Subcutaneous adipose tissue (tissue), 4 donors: Measurements from ENCODE around the gene KCNMA1. TPM values are rescaled to one million over a fixed set of nuclear protein-coding genes. Genes with fewer than 3 reads are reported as not detected.

Experiments
- total RNA-seq, 4 donors: library from RNA; depleted of rRNA; stranded (reverse); fragments of >200 nt; gene quantifications; one replicate each; pipeline ENCODE4 v1.1.0, GENCODE V29; 2016
- TF ChIP-seq, protein P1 (sequence below): fragments of 450-650 bp; IDR thresholded peaks from one replicate; pipeline ENCODE4 v1.5.1; 2016; ENCODE audit warnings: low read depth, mild to moderate bottlenecking, control low read depth, antibody characterized with exemption, moderate library complexity

KCNMA1 gene
- total RNA-seq, 4 donors from 2014 or later, result 10.3 to 91.5 (median 23.8) TPM

DNA sequence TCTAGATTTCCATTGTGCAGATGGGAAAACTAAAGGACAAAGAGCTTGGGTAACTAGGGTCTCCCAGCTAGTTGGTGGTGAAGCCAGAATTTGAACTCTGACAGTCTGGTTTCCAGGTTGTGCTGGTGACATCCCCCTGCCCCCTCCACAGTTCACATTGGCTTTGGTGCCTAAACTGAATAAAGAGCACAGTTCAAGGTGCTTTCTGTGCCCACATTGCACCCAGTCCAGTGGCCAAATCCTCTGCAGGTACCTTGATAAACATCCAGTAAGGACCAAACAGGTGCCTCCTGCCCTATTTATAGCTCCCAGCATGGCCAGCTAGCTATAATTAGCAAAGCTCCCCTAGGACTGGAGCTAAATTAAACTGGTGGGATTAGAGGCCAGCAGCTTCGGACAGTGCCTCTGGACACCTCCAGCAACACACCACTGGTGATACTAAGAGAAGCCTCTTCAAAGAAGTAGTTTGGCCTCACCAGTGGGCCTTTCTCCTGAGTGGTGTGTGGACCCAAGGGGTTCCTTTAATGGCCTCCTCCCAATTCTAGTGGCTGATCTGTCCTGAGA lies 59.9 kb downstream of the KCNMA1 start:
- TF ChIP-seq, protein P1, sequence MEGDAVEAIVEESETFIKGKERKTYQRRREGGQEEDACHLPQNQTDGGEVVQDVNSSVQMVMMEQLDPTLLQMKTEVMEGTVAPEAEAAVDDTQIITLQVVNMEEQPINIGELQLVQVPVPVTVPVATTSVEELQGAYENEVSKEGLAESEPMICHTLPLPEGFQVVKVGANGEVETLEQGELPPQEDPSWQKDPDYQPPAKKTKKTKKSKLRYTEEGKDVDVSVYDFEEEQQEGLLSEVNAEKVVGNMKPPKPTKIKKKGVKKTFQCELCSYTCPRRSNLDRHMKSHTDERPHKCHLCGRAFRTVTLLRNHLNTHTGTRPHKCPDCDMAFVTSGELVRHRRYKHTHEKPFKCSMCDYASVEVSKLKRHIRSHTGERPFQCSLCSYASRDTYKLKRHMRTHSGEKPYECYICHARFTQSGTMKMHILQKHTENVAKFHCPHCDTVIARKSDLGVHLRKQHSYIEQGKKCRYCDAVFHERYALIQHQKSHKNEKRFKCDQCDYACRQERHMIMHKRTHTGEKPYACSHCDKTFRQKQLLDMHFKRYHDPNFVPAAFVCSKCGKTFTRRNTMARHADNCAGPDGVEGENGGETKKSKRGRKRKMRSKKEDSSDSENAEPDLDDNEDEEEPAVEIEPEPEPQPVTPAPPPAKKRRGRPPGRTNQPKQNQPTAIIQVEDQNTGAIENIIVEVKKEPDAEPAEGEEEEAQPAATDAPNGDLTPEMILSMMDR, result no peak

DNA sequence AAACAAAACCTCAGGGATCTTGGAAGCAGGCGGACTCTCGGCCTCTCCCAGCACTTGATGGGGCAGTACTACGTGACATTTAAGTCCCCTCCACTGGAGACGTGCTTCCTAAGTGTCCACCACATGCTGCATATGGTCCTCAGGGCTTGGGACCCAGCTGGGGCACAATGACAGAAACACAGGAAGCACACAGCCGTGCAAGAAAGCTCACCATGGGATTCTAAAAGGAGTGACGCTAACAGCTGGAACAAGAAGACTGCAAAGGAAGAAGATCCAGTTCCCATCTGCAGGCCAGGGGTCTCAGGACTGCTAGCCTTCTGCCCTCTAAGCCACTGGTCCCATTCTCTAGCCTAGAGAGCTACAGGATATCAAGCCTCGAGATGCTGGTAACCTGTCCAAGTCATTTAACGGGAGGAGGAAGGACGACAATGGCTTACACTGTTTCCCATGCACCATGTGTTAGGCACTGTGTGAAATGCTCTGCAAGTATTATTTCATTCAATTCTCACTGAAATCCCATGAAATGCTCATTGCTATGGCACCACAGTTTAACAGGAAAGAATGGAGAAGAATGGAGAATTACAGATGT lies 61.1 kb downstream of the KCNMA1 start:
- TF ChIP-seq, protein P1, result no peak

DNA sequence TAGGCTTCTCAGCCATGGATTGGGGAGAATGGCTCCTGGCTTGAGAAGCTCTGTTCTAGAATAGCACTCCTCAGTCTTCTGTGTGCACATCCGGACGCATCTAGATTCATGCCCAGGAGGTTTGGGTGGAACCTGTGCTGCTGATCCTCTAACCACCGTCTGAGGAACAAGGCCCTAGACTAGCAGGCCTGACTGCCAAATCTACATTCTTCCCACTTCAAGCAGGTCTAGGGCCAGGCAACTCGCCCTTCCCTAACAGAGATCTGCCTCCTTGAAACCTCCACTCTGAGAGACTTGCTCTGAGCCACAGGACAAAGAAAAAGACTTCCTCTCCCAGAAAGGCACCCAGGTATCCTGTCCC lies 61.6 kb downstream of the KCNMA1 start:
- TF ChIP-seq, protein P1, result no peak

DNA sequence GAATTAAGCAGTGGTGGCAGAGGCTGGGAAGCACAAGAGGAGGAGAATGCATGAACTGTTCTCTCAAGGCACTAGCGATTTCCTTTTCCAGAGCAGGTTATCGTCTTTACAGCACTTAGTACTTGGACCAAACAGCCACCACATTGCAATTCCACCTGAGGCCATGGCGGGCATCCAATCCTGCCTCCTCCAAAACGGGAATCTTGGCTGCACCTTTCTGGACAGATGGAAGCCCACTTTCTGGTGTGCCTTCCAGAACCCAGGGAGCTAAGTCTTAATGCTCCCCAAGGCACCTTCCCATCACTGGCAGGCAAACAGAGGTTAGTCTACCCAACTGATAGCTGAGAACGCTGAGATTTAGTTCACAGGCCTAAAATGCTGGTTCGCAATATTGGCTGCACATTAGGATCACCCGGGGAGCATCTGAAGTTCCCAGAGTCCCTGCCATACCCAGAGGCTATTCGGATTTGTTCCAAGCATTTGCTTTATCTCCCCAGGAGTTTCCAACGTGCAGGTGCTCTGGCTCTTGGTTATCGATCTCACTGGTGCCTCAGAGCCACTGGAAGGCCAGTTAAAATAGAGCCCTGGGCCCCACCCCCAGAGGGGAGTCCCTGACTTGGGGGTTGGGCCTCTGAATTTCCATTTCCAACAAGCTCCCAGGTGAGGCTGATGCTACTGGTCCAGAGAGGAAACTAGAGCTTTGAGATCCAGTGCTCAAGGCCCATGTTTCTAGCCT lies 62.2 kb downstream of the KCNMA1 start:
- TF ChIP-seq, protein P1, result no peak

DNA sequence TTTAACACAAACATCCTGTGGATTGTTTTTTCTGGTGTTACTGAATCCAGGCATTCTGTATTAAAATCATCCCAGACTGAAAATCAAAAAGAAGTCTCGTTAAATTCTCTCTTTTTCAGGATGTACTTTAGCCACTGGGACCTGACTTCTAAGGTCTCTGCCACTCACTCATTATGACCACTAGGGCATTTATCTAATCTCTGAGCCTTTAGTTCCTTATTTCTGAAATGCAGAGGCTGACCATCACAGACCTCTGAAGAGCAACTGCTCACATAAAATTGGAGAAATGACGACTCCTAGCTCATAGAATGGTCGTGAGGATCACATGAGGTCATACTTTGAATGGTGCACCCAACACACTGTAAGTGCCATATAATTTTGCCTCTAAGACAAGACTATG lies 63.2 kb downstream of the KCNMA1 start:
- TF ChIP-seq, protein P1, result no peak

DNA sequence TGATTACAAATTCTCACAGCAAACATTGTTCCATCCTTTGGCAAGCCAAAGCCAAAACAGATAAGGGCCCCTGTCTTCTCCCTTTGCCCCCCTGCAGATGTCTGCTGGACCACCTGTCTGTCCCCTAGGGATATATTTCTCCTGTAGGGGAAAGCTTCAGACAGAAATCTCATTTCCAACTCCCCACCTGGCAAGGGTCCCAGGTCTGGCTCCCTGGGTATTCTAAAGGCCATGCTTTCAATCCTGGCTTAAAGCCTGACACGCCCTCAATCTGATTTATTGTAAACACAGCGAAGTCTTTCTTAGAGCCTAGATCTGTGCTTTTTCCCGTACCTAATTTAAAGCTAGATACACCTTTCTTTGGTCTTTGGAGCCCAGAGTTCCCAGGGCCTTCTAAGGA lies 66.1 kb downstream of the KCNMA1 start:
- TF ChIP-seq, protein P1, result no peak

DNA sequence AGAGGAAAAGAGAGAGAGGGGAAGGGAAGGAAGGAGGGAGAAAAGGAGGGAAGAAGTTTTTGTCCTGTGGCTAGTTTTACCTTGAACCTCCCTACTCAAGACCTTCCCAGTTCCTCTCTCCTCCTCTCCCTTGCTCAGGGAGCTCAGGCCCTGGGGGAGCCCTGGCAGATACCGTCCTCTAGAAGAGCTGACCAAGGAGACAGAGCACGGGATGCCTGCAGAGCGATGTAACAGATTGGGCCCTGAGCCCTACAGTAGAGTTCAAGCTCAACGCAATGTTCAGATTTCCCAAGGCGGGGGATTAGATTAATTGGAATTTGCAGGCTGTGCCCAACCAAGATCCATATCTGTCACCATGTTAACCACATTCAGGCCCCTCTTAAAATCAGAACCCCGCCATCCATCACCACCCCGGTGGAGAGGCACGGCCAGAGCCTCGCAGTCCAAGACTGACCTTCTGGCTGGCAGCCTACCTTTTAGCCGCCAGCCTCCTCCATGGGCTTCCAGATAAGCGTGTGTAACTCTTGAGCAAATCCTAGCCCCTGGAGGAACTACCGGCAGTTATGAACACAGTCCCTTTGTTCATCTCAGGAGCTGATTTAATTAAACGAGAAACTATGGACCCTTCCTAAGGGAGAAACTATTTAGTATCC lies 70.6 kb downstream of the KCNMA1 start:
- TF ChIP-seq, protein P1, result no peak
